DND-41 (cell line): ENCODE measurements around the gene MS4A12.
A peak's percentile ranks its signal among the peaks of the same experiment; 100 is the strongest.
"Not testable (repeated sequence)": the region's sequence is repeated elsewhere in the genome, so short reads cannot be mapped to it uniquely, and the experiment has no call there.

Experiments
- ATAC-seq: fragments of 200-7000 bp; cut with Tn5 transposase; 3 replicates; pipeline ENCODE4 v1.9.1; 2021; ENCODE audit warnings: low read depth; ENCODE audit not compliant: insufficient read depth
- DNase-seq: peaks from one replicate; pipeline ENCODE4 v3.0.0-alpha.2; 2020
- H2AFZ ChIP-seq: 2 replicates; pipeline ENCODE4 v1.6.0; 2012; ENCODE audit warnings: low read depth, low read length
- H3K27ac ChIP-seq: 2 replicates; pipeline ENCODE4 v1.5.1; 2012; ENCODE audit warnings: low read length, inconsistent platforms
- H3K27me3 ChIP-seq: fragments of 200-600 bp; sonication (generic); 2 replicates; pipeline ENCODE4 v1.6.0; 2012; ENCODE audit warnings: low read length, mild to moderate bottlenecking, inconsistent platforms; ENCODE audit not compliant: insufficient read depth, poor library complexity
- H3K36me3 ChIP-seq: 2 replicates; pipeline ENCODE4 v1.5.1; 2012; ENCODE audit warnings: low read length, inconsistent platforms; ENCODE audit not compliant: insufficient read depth
- H3K4me1 ChIP-seq: 2 replicates; pipeline ENCODE4 v1.5.1; 2012; ENCODE audit warnings: mild to moderate bottlenecking, low read length; ENCODE audit not compliant: insufficient read depth
- H3K4me2 ChIP-seq: 2 replicates; pipeline ENCODE4 v1.6.0; 2012; ENCODE audit warnings: mild to moderate bottlenecking, moderate library complexity, low read length, inconsistent platforms; ENCODE audit not compliant: insufficient read depth
- H3K4me3 ChIP-seq, 2 experiments: fragments of 200-600 bp in 1 of 2; shearing (Covaris generic) in 1 of 2; 2 replicates each; pipeline ENCODE4 v1.5.1; 2012 to 2016; ENCODE audit warnings: inconsistent platforms in 2 of 2, low read length in 2 of 2, mild to moderate bottlenecking in 2 of 2, low read depth in 1 of 2, moderate library complexity in 1 of 2
- H3K79me2 ChIP-seq: 2 replicates; pipeline ENCODE4 v1.6.0; 2012; ENCODE audit warnings: low read length, inconsistent platforms; ENCODE audit not compliant: insufficient read depth
- H3K9ac ChIP-seq: 2 replicates; pipeline ENCODE4 v1.6.0; 2012; ENCODE audit warnings: low read depth, mild to moderate bottlenecking, inconsistent platforms, low read length, moderate library complexity
- H3K9me3 ChIP-seq: 2 replicates; pipeline ENCODE4 v1.5.1; 2012; ENCODE audit warnings: low read length, moderate library complexity, mild to moderate bottlenecking, inconsistent platforms; ENCODE audit not compliant: insufficient read depth, severe bottlenecking
- H4K20me1 ChIP-seq: 2 replicates; pipeline ENCODE4 v1.6.0; 2012; ENCODE audit warnings: low read length; ENCODE audit not compliant: insufficient read depth
- CTCF ChIP-seq: IDR thresholded peaks from 2 replicates; pipeline ENCODE4 v1.5.1; 2012; ENCODE audit warnings: borderline replicate concordance, low read length, moderate library complexity, mild to moderate bottlenecking; ENCODE audit not compliant: poor library complexity, severe bottlenecking; ENCODE audit errors: extremely low read depth
- EZH2 ChIP-seq: IDR thresholded peaks from 3 replicates; pipeline ENCODE4 v1.6.1; 2012; ENCODE audit warnings: borderline replicate concordance, low read depth, mild to moderate bottlenecking, moderate library complexity, low read length, inconsistent platforms; ENCODE audit not compliant: severe bottlenecking

The MS4A12 gene

GRCh38 chr11:60500276-60500910 lies 7.8 kb downstream of the MS4A12 start:
- no peak overlapping the region for H2AFZ ChIP-seq
- H3K4me2 ChIP-seq, result no peak overlapping the region
- no peaks in the 10 kb centered on the region for H4K20me1 ChIP-seq
- H3K9ac ChIP-seq, result no peak overlapping the region
- no peaks in the 10 kb centered on the region for H3K27me3 ChIP-seq
- ATAC-seq (no peak), DNase-seq (no peak)
- H3K79me2 ChIP-seq, result no peaks in the 10 kb centered on the region
- no peaks in the 10 kb centered on the region for H3K36me3 ChIP-seq
- TF ChIP-seq CTCF, result no peak
- TF ChIP-seq EZH2, result no peak
- no peak overlapping the region for H3K27ac ChIP-seq
- no peak overlapping the region for H3K4me3 ChIP-seq
- peaks cover 15% of the 10 kb centered on the region for H3K4me1 ChIP-seq
- H3K9me3 ChIP-seq, result no peaks in the 10 kb centered on the region

- no peak for TF ChIP-seq CTCF
- TF ChIP-seq EZH2, result no peak
- no peak overlapping the region for H3K27ac ChIP-seq
- no peak for DNase-seq
Observed at GRCh38 chr11:60502221-60502775, 9.7 kb downstream of the MS4A12 start.

GRCh38 chr11:60504219-60504905 lies 11.8 kb downstream of the MS4A12 start:
- H2AFZ ChIP-seq, result no peak overlapping the region
- no peak overlapping the region for H3K27ac ChIP-seq
- ATAC-seq, result peak; percentile 72
- H3K27me3 ChIP-seq, result no peaks in the 10 kb centered on the region
- H4K20me1 ChIP-seq, result no peaks in the 10 kb centered on the region
- H3K9me3 ChIP-seq, result no peaks in the 10 kb centered on the region
- TF ChIP-seq CTCF (peak; percentile 5), EZH2 (no peak)
- no peak overlapping the region for H3K4me3 ChIP-seq
- H3K36me3 ChIP-seq, result no peaks in the 10 kb centered on the region
- no peaks in the 10 kb centered on the region for H3K79me2 ChIP-seq
- no peak for DNase-seq
- H3K9ac ChIP-seq, result no peak overlapping the region
- H3K4me2 ChIP-seq, result peak overlapping the region; percentile 8
- peaks cover 15% of the 10 kb centered on the region for H3K4me1 ChIP-seq

More at GRCh38 chr11:60502221-60502775, 9.7 kb downstream of the MS4A12 start:
- Histone ChIP-seq H3K9ac (no peak overlapping the region), H3K36me3 (no peaks in the 10 kb centered on the region), H3K27me3 (no peaks in the 10 kb centered on the region), H2AFZ (no peak overlapping the region), H3K4me3 (no peak overlapping the region), H4K20me1 (no peaks in the 10 kb centered on the region), H3K79me2 (no peaks in the 10 kb centered on the region), H3K4me1 (peaks cover 15% of the 10 kb centered on the region), H3K9me3 (no peaks in the 10 kb centered on the region), H3K4me2 (no peak overlapping the region)
- no peak for ATAC-seq

- H3K9me3 ChIP-seq, H3K79me2 ChIP-seq, H3K4me2 ChIP-seq, ATAC-seq, H3K36me3 ChIP-seq, H3K4me3 ChIP-seq, H3K4me1 ChIP-seq, H3K27me3 ChIP-seq, H2AFZ ChIP-seq, DNase-seq, H4K20me1 ChIP-seq, H3K27ac ChIP-seq, H3K9ac ChIP-seq: not testable (repeated sequence)
Observed at GRCh38 chr11:60509609-60510008, 17.0 kb downstream of the MS4A12 start.

GRCh38 chr11:60510209-60510608 lies 17.6 kb downstream of the MS4A12 start:
- H3K4me3 ChIP-seq, H3K9ac ChIP-seq, ATAC-seq, DNase-seq, H3K27ac ChIP-seq, H3K4me1 ChIP-seq, H2AFZ ChIP-seq, H3K4me2 ChIP-seq, H3K79me2 ChIP-seq, H4K20me1 ChIP-seq, H3K27me3 ChIP-seq, H3K9me3 ChIP-seq, H3K36me3 ChIP-seq: not testable (repeated sequence)
